ENCODE results near the gene BSG.

- TF ChIP-seq POLR2AphosphoS5 (IDR thresholded peaks at IDR 0.05; ENCODE audit: borderline replicate concordance, low read depth, low read length) (no peak), EZH2 (IDR thresholded peaks at IDR 0.05) (no peak)
Measured at GRCh38 chr19:583968-584239, 11.5 kb downstream of the BSG start.
